Right lobe of liver (tissue), 6 donors: ENCODE results near the gene YRDC. TPM values are rescaled to one million over a fixed set of nuclear protein-coding genes. Genes with fewer than 3 reads are reported as not detected.

ENCODE experiments used
- ATAC-seq, 4 donors: fragments of 200-7000 bp; cut with Tn5 transposase; one replicate each; pipeline ENCODE4 v1.9.1; 2020; ENCODE audit warnings: mild to moderate bottlenecking in 4 of 4, moderate library complexity in 4 of 4
- DNase-seq, 3 donors: peaks; one replicate each; pipeline ENCODE4 v3.0.0-alpha.2; 2020
- H3K27ac ChIP-seq, 3 donors: fragments of 200-600 bp; one replicate each; pipeline ENCODE4 v1.8.0; 2022
- H3K27me3 ChIP-seq, 2 donors: fragments of 200-600 bp; one replicate each; pipeline ENCODE4 v1.8.0; 2022
- H3K36me3 ChIP-seq, 4 donors: fragments of 200-600 bp; sonication (generic) in 1 of 4; one replicate each; pipeline versions ENCODE4 v1.5.1 to v1.8.0; 2017 to 2022; ENCODE audit warnings: control low read depth in 1 of 4
- H3K4me1 ChIP-seq, 4 donors: fragments of 200-600 bp; sonication (generic) in 1 of 4; one replicate each; pipeline versions ENCODE4 v1.5.1 to v1.8.0; 2017 to 2022; ENCODE audit warnings: control low read depth in 1 of 4
- H3K4me3 ChIP-seq, 3 donors: fragments of 200-600 bp; one replicate each; pipeline ENCODE4 v1.8.0; 2022
- H3K9me3 ChIP-seq, 4 donors: fragments of 200-600 bp; sonication (generic) in 1 of 4; one replicate each; pipeline versions ENCODE4 v1.5.1 to v1.8.0; 2017 to 2022; ENCODE audit warnings: control low read depth in 1 of 4
- POLR2A ChIP-seq: fragments of 450-650 bp; IDR thresholded peaks from one replicate; pipeline ENCODE4 v1.6.1; 2017; ENCODE audit warnings: antibody characterized with exemption, mild to moderate bottlenecking
- WGBS: methylation state at CpG from one replicate; pipeline ENCODE4 v1.1.6; 2018; ENCODE audit warnings: low coverage, low lambda C conversion rate; ENCODE audit not compliant: insufficient coverage; ENCODE audit errors: missing lambda C conversion rate; 5-methylcytosine and 5-hydroxymethylcytosine counted together
- intact Hi-C, 2 donors: fragments of 100-400 bp; cut with DNase I; formaldehyde crosslinking; loops; one replicate each; pipeline versions ENCODE4 v1.11.2 to v1.14.1; 2022
- total RNA-seq, 6 experiments: library from RNA; depleted of rRNA in 2 of 6; stranded (reverse); fragments of >200 nt in 2 of 6; fragmentation: NEBNext Ultra II Directional in 3 of 6; extraction: Animal tissue kit (Norgen Biotek cat#: 25700) in 3 of 6; gene quantifications; one replicate each; pipeline versions ENCODE4 v1.1.0 to v1.2.4, GENCODE V29; 2016 to 2023
- TF ChIP-seq, protein P1 (sequence below), 4 donors: fragments of 200-600 bp in 3 of 4; fragments of 450-650 bp in 1 of 4; IDR thresholded peaks; one replicate each; pipeline versions ENCODE4 v1.5.1 to v1.8.0; 2016 to 2022; ENCODE audit warnings: antibody characterized with exemption in 4 of 4, mild to moderate bottlenecking in 2 of 4
- donor health status: DM: no; HTN: yes; CAD: no.
- donor health status: DM: no; HTN: no; CAD: no.
- donor health status: DM: no; HTN: no; CAD: no.
- donor health status: DM: no; HTN: yes; CAD: no.
- donor health status: DM: no; HTN: yes; CAD: no.

YRDC gene
- total RNA-seq, 6 experiments from 2014 or later: 4.4 to 18.3 (median 6.4) TPM

- no peak for ATAC-seq
- intact Hi-C loops: no loop called here
These were observed 17.5 kb upstream of the YRDC start for GRCh38 chr1:37825506-37825905.

GRCh38 chr1:37824001-37824400 is 16.0 kb upstream of the YRDC start:
- H3K9me3 ChIP-seq: no peaks in the 10 kb centered on the region
- DNase-seq (no peak), ATAC-seq (no peak)
- H3K27ac ChIP-seq: no peak overlapping the region
- WGBS: 95% methylated on average over 2 of the region's 2 CpGs
- intact Hi-C loops: no loop called here
- H3K4me3 ChIP-seq: no peak overlapping the region
- peaks cover 0 to 7% (median 0%) of the 10 kb centered on the region in 4 donors for H3K4me1 ChIP-seq
- H3K36me3 ChIP-seq: peaks cover 0 to 43% (median 16%) of the 10 kb centered on the region in 4 donors
- TF ChIP-seq, protein P1, sequence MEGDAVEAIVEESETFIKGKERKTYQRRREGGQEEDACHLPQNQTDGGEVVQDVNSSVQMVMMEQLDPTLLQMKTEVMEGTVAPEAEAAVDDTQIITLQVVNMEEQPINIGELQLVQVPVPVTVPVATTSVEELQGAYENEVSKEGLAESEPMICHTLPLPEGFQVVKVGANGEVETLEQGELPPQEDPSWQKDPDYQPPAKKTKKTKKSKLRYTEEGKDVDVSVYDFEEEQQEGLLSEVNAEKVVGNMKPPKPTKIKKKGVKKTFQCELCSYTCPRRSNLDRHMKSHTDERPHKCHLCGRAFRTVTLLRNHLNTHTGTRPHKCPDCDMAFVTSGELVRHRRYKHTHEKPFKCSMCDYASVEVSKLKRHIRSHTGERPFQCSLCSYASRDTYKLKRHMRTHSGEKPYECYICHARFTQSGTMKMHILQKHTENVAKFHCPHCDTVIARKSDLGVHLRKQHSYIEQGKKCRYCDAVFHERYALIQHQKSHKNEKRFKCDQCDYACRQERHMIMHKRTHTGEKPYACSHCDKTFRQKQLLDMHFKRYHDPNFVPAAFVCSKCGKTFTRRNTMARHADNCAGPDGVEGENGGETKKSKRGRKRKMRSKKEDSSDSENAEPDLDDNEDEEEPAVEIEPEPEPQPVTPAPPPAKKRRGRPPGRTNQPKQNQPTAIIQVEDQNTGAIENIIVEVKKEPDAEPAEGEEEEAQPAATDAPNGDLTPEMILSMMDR (IDR thresholded peaks at IDR 0.05): no peak
- TF ChIP-seq POLR2A: no peak
- H3K27me3 ChIP-seq: no peaks in the 10 kb centered on the region

More at GRCh38 chr1:37825506-37825905, 17.5 kb upstream of the YRDC start:
- no peaks in the 10 kb centered on the region for H3K9me3 ChIP-seq
- no peak overlapping the region for H3K27ac ChIP-seq
- no peak for DNase-seq
- H3K27me3 ChIP-seq: no peaks in the 10 kb centered on the region
- H3K4me1 ChIP-seq: peaks cover 0 to 8% (median 0%) of the 10 kb centered on the region in 4 donors
- H3K36me3 ChIP-seq: peaks cover 0 to 43% (median 14%) of the 10 kb centered on the region in 4 donors
- WGBS: 60% methylated on average over 2 of the region's 2 CpGs
- TF ChIP-seq POLR2A: no peak
- TF ChIP-seq, protein P1 (IDR thresholded peaks at IDR 0.05): no peak
- H3K4me3 ChIP-seq: no peak overlapping the region

- H3K4me3 ChIP-seq: no peak overlapping the region
- H3K9me3 ChIP-seq: no peaks in the 10 kb centered on the region
- DNase-seq (no peak), ATAC-seq (no peak)
- no peaks in the 10 kb centered on the region for H3K4me1 ChIP-seq
- intact Hi-C loops: no loop called here
- H3K27ac ChIP-seq: no peak overlapping the region
- 85% methylated on average over 9 of the region's 9 CpGs for WGBS
- TF ChIP-seq POLR2A: no peak
- TF ChIP-seq, protein P1 (IDR thresholded peaks at IDR 0.05): no peak
- no peaks in the 10 kb centered on the region for H3K27me3 ChIP-seq
- H3K36me3 ChIP-seq: peaks cover 0 to 39% (median 16%) of the 10 kb centered on the region in 4 donors
These were observed 15.2 kb upstream of the YRDC start for GRCh38 chr1:37822906-37823815.

DNA sequence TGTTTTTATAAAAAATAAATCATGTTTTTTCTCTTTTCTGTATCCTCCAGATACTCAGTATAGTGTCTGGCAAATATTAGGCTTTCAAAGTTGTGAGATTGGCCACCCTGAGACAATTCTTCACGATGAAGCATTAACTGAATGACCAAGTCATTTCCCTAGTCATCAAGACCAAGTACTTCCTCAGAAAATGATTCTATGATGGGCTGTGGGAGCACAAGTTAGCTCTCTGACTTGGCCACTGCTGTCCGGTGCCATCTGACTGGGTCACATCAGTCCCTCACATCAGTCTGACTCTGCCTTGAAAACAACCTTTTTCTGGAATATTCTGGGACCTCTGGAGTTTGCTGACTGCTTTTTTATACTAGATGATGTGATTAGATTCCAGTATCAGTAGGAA is 13.5 kb upstream of the YRDC start:
- no peak for DNase-seq
- H3K36me3 ChIP-seq: peaks cover 0 to 33% (median 16%) of the 10 kb centered on the region in 4 donors
- WGBS: 67% methylated on average over 1 of the region's 2 CpGs
- H3K4me3 ChIP-seq: no peak overlapping the region
- intact Hi-C loops: no loop called here
- ATAC-seq: no peak
- H3K9me3 ChIP-seq: no peaks in the 10 kb centered on the region
- no peaks in the 10 kb centered on the region for H3K27me3 ChIP-seq
- no peak overlapping the region for H3K27ac ChIP-seq
- TF ChIP-seq, protein P1 (IDR thresholded peaks at IDR 0.05): no peak
- no peak for TF ChIP-seq POLR2A
- H3K4me1 ChIP-seq: peaks cover 0 to 8% (median 4%) of the 10 kb centered on the region in 4 donors
